ENCODE measurements around the gene LPIN2.

DNA sequence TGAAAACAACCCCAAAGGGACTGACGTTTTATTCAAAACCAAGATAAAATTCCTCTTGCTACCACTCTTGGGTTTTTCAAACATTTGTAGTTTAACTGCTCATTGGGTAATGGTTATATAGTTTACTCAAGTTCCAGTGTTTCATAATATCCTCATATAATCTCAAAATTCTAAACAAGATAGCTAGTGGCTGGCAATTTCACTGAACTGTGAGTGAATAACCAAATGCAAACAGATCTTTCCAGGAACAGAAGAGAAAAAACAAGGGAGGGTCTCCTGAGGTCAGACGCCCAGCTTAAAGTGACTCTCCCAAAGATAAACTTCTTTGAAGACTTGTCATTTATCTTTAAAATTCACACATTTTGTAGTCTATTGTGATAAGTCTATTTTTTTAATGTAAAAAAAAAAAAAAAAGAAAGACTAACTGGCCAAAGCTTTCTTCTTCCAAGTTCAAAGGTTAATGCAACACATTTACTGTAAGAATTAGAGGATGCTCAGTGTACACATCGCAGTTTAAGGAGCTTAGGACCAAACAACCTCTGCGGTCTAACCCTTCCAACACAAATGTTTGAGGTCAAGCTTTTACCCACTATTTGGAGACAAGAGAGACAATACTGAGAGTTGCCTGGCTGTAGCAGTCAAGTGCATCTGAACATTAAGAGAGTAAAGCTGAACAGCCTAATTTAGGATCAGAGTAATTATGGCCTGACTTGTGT is 26.6 kb downstream of the LPIN2 start:
- no peak for TF ChIP-seq POLR2AphosphoS5 (IDR thresholded peaks at IDR 0.05; ENCODE audit: low read depth, low read length)
- no peak for TF ChIP-seq POLR2A (IDR thresholded peaks at IDR 0.05; ENCODE audit: low read depth, low read length)
